GM12892 (cell line): ENCODE measurements around the gene DCAF10.

ENCODE experiments used
- POLR2A ChIP-seq: IDR thresholded peaks from 2 replicates; pipeline ENCODE4 v1.6.1; 2011; ENCODE audit warnings: low read depth, low read length, control low read depth
- POLR2AphosphoS5 ChIP-seq: IDR thresholded peaks from 2 replicates; pipeline ENCODE4 v1.6.1; 2011; ENCODE audit warnings: low read depth, low read length, control low read depth

DNA sequence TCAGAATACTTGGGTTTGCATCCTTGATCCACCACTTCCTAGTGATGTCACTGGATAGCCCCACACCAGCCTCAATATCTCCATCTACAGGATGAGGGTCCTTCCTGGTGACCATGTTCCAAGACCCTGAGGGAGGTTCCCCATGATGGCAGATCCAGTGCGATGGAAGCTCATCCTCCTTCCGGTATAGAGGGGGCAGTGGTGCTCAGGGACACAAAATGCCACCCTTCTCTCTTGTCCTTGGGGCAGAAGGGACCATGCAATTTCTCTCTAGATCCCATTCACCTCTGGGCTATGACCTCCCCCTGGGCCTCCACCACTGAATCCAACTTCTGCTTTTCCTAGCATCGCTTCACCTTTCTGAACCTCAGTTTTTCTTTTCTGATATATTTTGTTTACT is 108.7 kb downstream of the DCAF10 start:
- no peak for TF ChIP-seq POLR2AphosphoS5
- no peak for TF ChIP-seq POLR2A
